Ecto neural progenitor cell (in vitro differentiated cells): Measurements from ENCODE around the gene APLP1.
"Not testable (repeated sequence)": the region's sequence is repeated elsewhere in the genome, so short reads cannot be mapped to it uniquely, and the experiment has no call there.

Source experiments
- DNase-seq: peaks from one replicate; pipeline ENCODE4 v3.0.0-alpha.2; 2018; ENCODE audit warnings: low spot score

APLP1 gene

GRCh38 chr19:35882114-35882832 lies 13.9 kb downstream of the APLP1 start:
- DNase-seq = no peak

DNA sequence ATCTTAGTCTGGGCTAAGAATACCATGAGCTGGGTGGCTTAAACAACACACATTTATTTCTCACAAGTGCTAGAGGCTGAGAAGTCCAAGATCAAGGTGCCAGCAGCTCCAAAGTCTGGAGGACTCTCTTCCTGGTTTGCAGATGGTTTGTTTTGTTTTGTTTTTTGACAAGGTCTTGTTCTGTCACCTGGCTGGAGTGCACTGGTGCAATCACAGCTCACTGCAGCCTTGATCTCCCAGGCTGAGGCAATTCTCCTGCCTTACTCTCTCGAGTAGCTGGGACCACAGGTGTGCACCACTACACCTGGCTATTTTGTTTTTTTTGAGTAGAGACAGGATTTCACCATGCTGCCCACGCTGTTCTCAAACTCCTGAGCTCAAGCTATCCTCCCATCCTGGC lies 15.5 kb downstream of the APLP1 start:
- DNase-seq = no peak

GRCh38 chr19:35885225-35885738 lies 16.9 kb downstream of the APLP1 start:
- no peak for DNase-seq

- no peak for DNase-seq
These were observed 17.5 kb downstream of the APLP1 start for GRCh38 chr19:35885904-35886303.

DNA sequence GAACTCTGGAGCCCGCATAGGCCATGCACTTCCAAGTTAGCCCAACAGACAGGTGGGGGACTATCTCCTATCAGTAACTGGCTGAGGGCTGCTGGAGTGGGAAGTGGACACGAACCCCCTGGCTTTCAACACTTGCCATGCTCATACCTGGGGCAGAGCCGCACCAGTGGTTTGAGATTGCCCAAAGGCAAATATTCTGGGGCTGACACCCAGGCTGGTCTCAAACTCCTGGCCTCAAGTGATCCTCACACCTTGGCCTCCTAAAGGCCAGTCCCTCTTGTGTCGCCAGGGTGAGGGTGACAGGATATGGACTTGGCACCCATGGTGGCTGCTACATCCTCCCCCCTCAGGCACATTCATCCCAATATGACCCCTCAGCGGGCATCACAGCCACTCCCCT lies 18.8 kb downstream of the APLP1 start:
- DNase-seq = no peak

- no peak for DNase-seq
These were observed 20.0 kb downstream of the APLP1 start for GRCh38 chr19:35888398-35888797.

- no peak for DNase-seq
These were observed 21.2 kb downstream of the APLP1 start for GRCh38 chr19:35889370-35890112.

DNA sequence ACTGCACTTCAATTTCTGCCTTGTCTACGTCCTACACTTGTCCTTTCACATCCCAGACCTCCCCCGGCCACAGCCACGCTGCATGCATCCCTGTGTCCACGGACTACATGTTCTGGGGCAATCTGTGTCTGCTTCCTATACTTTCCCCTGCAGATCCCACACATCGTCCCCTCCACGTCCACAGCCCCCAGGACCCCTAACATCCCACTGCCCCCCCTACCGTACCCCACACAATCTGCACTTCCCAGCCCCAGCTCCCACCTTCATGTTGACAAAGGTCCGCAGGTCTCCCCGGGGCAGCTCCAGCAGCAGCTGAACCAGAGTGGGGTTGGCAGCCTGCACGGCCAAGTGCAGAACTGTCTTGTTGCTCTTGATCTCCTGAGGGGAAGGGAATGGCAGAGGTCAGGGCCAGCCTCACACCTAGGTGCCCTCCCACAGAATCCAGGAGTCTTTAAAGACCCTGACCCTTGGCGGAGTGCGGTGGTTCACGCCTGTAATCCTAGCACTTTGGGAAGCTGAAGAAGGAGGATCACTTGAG lies 21.8 kb downstream of the APLP1 start:
- DNase-seq = no peak

- DNase-seq = not testable (repeated sequence)
These were observed 23.4 kb downstream of the APLP1 start for GRCh38 chr19:35891819-35892218.

GRCh38 chr19:35894342-35894741 lies 26.0 kb downstream of the APLP1 start:
- DNase-seq = no peak

DNA sequence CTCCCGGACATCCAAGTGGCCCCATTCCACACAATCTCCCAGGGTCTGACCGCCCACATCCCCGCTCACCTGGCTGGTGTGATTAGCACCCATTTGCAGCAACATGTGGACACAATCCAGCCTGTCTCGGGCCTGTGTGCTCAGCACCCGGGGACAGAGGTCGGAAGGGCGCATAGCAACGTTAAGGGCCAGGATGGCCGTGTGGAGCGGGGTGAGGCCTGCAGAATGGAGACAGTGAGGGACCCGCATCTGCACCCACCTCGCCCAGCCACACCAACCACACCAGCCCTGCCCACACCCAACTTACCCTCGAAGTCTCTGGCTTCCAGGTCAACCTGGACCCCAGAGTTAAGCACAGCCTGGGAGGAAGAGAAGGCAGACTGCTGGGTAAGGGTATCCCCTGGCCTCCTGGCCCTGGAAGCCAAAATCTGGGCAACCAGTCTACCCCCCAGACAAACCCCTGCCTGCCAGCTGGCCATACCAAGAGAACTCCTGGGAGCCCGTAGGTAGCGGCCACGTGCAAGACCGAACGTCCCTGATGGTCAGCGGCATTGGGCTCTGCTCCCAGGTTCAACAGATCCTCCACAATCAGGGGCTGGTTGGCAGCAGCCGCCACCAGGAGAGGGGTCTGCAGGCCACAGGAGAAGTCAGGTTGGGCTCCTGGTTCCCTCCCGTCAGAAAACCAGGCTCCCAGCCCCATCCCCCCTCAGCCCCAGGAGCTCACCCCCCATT lies 27.7 kb downstream of the APLP1 start:
- no peak for DNase-seq

DNA sequence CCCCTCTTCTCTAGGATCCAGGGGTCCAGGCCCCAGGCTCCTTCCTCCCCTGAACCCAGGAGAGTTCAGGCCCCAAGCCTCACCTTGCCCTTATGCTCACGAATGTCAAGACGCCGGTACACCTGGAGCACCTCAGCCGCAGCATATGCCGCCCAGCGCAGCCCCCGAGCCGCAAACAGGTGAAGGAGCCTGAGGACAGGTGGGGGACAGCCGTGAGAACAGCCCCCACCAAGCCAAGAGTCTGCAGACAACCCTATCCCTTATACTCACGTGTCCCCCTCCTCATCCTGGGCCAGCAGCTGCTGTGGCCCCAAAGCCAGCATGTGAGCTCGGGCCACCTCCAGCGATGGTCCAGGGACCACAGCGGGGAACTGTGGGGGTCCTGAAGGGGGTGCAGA lies 28.3 kb downstream of the APLP1 start:
- DNase-seq = no peak

DNA sequence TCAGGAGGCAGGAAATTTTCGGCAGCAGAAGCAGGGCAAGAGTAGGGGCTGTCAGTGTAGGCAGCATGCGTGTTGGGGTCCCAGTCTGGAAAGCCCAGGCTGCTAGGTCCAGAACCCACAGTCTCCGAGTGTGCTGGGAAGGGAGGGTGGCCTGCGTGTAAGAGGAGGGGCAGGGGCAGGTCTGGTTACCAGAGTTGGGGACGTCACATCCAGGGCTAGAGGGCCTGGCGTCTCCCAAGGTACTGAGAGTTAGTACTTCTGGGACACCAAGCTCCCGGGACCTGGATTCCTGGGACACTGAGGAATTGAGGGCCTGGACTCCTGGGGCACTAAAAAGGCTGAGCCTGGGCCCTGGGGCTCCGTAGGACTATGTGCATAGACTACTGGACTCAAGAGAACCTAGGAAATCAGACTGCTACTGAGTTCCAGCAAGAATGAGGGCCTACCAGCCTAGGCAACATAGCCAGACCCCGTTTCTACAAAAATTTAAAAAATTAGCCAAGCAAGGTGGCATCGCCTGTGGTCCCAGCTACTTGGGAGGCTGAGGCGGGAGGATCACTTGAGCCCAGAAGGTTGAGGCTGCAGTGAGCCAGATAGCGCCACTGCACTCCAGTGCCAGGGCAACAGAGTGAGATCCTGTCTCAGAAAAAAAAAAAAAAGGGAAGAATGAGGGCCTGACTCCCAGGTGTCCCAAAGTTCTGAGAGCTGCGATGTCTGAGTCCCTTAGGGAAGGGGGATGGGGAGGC lies 29.5 kb downstream of the APLP1 start:
- no peak for DNase-seq

- DNase-seq = no peak
These were observed 30.1 kb downstream of the APLP1 start for GRCh38 chr19:35898499-35898809.

GRCh38 chr19:35899547-35900214 lies 31.3 kb downstream of the APLP1 start:
- peak; percentile 66 for DNase-seq

DNA sequence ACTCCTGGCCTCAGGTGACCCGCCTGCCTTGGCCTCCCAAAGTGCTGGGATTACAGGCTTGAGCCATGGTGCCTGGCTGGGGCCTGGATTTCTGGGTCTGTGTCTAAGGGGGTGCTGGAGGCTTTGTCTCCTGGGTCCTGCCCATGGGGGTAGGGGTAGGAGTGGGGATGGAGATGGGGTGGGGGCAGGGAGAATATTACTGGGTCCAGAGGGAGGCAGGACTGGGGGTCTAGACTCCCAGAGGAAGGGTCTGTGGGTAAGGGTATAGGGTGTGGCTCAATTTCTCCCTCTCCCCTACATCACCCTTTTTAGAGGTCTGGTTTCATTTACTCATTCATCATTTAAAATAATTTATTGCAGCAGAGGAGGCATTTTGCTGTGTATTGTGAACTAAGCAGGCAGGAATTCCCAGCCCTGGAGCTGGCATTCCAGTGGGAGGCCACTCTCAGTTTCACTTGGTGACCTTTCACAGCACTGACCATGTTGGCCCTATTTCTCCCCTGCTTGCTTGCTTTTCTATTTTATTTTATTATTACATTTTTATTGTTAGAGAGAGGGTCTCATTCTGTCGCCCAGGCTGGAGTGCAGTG lies 32.8 kb downstream of the APLP1 start:
- no peak for DNase-seq

- no peak for DNase-seq
These were observed 33.7 kb downstream of the APLP1 start, which contains the start of gene HCST for GRCh38 chr19:35901854-35902661. Gene HCST (plus strand): TSS chr19:35902529. CDS start chr19:35902594, 65 bp downstream.

DNA sequence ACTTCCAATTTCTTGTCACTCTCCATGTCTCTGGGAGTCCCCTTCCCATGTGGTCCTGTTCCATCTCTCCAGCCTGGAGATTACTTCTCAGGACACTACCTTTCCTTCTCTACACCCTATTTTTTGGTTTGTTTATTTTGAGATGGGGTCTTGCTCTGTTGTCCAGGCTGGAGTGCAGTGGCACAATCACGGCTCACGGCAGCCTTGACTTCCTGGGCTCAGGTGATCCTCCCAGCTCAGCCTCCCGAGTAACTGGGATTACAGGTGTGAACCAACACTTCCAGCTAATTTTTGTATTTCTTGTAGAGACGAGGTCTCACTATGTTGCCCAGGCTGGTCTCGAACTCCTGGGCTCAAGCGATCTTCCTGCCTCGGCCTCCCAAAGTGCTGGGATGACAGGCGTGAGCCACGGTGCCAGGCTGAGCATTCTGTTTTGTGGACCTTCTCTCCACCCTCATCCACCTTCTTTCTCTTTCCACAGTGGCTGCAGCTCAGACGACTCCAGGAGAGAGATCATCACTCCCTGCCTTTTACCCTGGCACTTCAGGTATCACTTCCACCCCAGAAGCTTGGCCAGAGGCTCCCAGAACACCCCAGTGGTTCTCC lies 34.6 kb downstream of the APLP1 start:
- no peak for DNase-seq

GRCh38 chr19:35903550-35904179 lies 35.3 kb downstream of the APLP1 start:
- DNase-seq = peak; percentile 71
